GM12878 (cell line): ENCODE results near the gene CSRNP2. TPM values are rescaled to one million over a fixed set of nuclear protein-coding genes. Genes with fewer than 3 reads are reported as not detected.

Source experiments
- ATAC-seq: fragments of 200-7000 bp; cut with Tn5 transposase; 3 replicates; pipeline ENCODE4 v1.9.1; 2020; ENCODE audit warnings: mild to moderate bottlenecking, moderate library complexity
- BruUV-seq: library from RNA; stranded (reverse); fragments of 400-500 nt; replicated peaks from 2 replicates; lab custom pipeline; 2021; lab: Mats Ljungman, UMichigan
- CTCF ChIA-PET: fragments of 300-600 bp; sonication (Branson Sonifier 250); formaldehyde crosslinking; extraction: SDS; loops from one replicate; lab custom pipeline; 2021; ENCODE audit warnings: inconsistent platforms; lab: Yijun Ruan, JAX
- POLR2A ChIA-PET: fragments of 350-600 bp; formaldehyde crosslinking; extraction: SDS; loops from one replicate; lab custom pipeline; 2021; ENCODE audit warnings: inconsistent platforms; lab: Charles Lee
- RAD21 ChIA-PET: fragments of 300-600 bp; sonication (Branson Sonifier 250); formaldehyde crosslinking; loops from one replicate; lab custom pipeline; 2023; ENCODE audit warnings: antibody characterized with exemption; ENCODE audit not compliant: unreplicated experiment; lab: Charles Lee
- SMC1A ChIA-PET: fragments of 300-600 bp; sonication (Branson Sonifier 250); formaldehyde crosslinking; loops from one replicate; lab custom pipeline; 2023; ENCODE audit not compliant: unreplicated experiment, uncharacterized antibody; lab: Charles Lee
- DNase-seq: peaks from one replicate; pipeline ENCODE4 v3.0.0-alpha.2; 2011; ENCODE audit warnings: low read depth, low spot score
- FAIRE-seq: peaks from 3 replicates; lab custom pipeline; 2011; peaks lifted over from hg19 to GRCh38; lab: Jason Lieb, UNC
- H2AFZ ChIP-seq: 2 replicates; pipeline ENCODE4 v1.6.0; 2011; ENCODE audit warnings: low read depth, low read length, control low read depth; ENCODE audit not compliant: control insufficient read depth
- H3K27ac ChIP-seq: 2 replicates; pipeline ENCODE4 v1.5.1; 2011; ENCODE audit warnings: control low read depth; ENCODE audit not compliant: control insufficient read depth, insufficient read depth
- H3K27me3 ChIP-seq, 2 experiments: replicated peaks in 1 of 2; 2 replicates each; pipeline versions ENCODE4 v1.6.0 to v1.6.1; 2011; ENCODE audit warnings: low read length in 1 of 2; ENCODE audit not compliant: control insufficient read depth in 2 of 2, insufficient read depth in 2 of 2
- H3K36me3 ChIP-seq, 2 experiments: 2 replicates each; pipeline ENCODE4 v1.5.1; 2011; ENCODE audit warnings: low read length in 1 of 2; ENCODE audit not compliant: control insufficient read depth in 2 of 2, insufficient read depth in 2 of 2
- H3K4me1 ChIP-seq: 2 replicates; pipeline ENCODE4 v1.6.1; 2011; ENCODE audit warnings: mild to moderate bottlenecking, low read length, moderate library complexity, mixed read lengths; ENCODE audit not compliant: control insufficient read depth, insufficient read depth
- H3K4me2 ChIP-seq: 2 replicates; pipeline ENCODE4 v1.6.0; 2011; ENCODE audit warnings: control low read depth; ENCODE audit not compliant: control insufficient read depth, insufficient read depth
- H3K4me3 ChIP-seq: fragments of 200-600 bp; sonication (generic); 2 replicates; pipeline ENCODE4 v1.5.1; 2016
- H3K79me2 ChIP-seq: 2 replicates; pipeline ENCODE4 v1.6.0; 2011; ENCODE audit warnings: low read length; ENCODE audit not compliant: control insufficient read depth, insufficient read depth
- H3K9ac ChIP-seq: 2 replicates; pipeline ENCODE4 v1.8.0; 2011; ENCODE audit warnings: low read length, control low read depth, mixed read lengths; ENCODE audit not compliant: control insufficient read depth, insufficient read depth
- H3K9me3 ChIP-seq: replicated peaks from 3 replicates; pipeline ENCODE4 v1.5.1; 2011; ENCODE audit warnings: mild to moderate bottlenecking, low read length; ENCODE audit not compliant: control insufficient read depth, insufficient read depth
- H4K20me1 ChIP-seq: 2 replicates; pipeline ENCODE4 v1.6.0; 2011; ENCODE audit not compliant: control insufficient read depth, insufficient read depth
- CHD1 ChIP-seq: IDR thresholded peaks from 2 replicates; pipeline ENCODE4 v1.6.1; 2012; ENCODE audit warnings: low read depth, low read length, improper control_type of control experiment
- IKZF1 ChIP-seq: fragments of 450-650 bp; conservative IDR thresholded peaks from 2 replicates; pipeline ENCODE4 v1.6.1; 2017; ENCODE audit warnings: antibody characterized with exemption, mild to moderate bottlenecking
- NFIC ChIP-seq: IDR thresholded peaks from 2 replicates; pipeline ENCODE4 v1.6.1; 2012; ENCODE audit warnings: low read depth, mild to moderate bottlenecking, inconsistent platforms, low read length, moderate library complexity
- NR2C2 ChIP-seq: IDR thresholded peaks from 2 replicates; pipeline ENCODE4 v1.6.1; 2011; ENCODE audit warnings: borderline replicate concordance, low read depth; ENCODE audit not compliant: control insufficient read depth, insufficient read length
- NRF1 ChIP-seq: conservative IDR thresholded peaks from 2 replicates; pipeline ENCODE4 v1.6.1; 2011; ENCODE audit warnings: mild to moderate bottlenecking, low read depth, low read length, improper control_type of control experiment
- SIN3A ChIP-seq: IDR thresholded peaks from 2 replicates; pipeline ENCODE4 v1.6.1; 2012; ENCODE audit warnings: low read depth, low read length, improper control_type of control experiment
- ZNF207 ChIP-seq: fragments of 450-650 bp; IDR thresholded peaks from 2 replicates; pipeline ENCODE4 v1.6.1; 2014; ENCODE audit warnings: antibody characterized with exemption, mild to moderate bottlenecking, borderline replicate concordance
- ZZZ3 ChIP-seq: IDR thresholded peaks from 2 replicates; pipeline ENCODE4 v1.6.1; 2011; ENCODE audit warnings: low read depth; ENCODE audit not compliant: control insufficient read depth, insufficient read length
- WGBS: methylation state at CpG from one replicate; pipeline ENCODE4 v1.1.6; 2016; ENCODE audit warnings: low lambda C conversion rate; ENCODE audit not compliant: insufficient replicate concordance, insufficient coverage; ENCODE audit errors: missing lambda C conversion rate; 5-methylcytosine and 5-hydroxymethylcytosine counted together
- in situ Hi-C: fragments of 300-500 bp; cut with MboI; formaldehyde crosslinking; loops from 9 replicates; pipeline ENCODE4 v1.14.3; 2018; ENCODE audit warnings: mixed read lengths
- intact Hi-C: fragments of 100-400 bp; cut with micrococcal nuclease; formaldehyde crosslinking; loops from one replicate; pipeline ENCODE4 v1.14.2; 2022; ENCODE audit not compliant: unreplicated experiment
- polyA plus RNA-seq, 11 experiments: library from polyadenylated mRNA; depleted of rRNA in 4 of 11; unstranded in 6 of 11; stranded (reverse) in 5 of 11; fragments of >200 nt; fragmentation: Nextera tagmentation in 4 of 11; fragmentation: Illumina TruSeq in 1 of 11; extraction: Ambion mirVana in 4 of 11; extraction: Trizol in 1 of 11; gene quantifications; 1 replicate in 1 of 11; 2 replicates in 10 of 11; pipeline versions ENCODE4 v1.2.1 to v1.2.3, GENCODE V29; 2011 to 2016; ENCODE audit warnings: inconsistent platforms in 2 of 11, missing spikeins in 2 of 11, low read depth in 1 of 11
- total RNA-seq, 4 experiments: library from RNA; depleted of rRNA in 3 of 4; stranded (reverse); fragments of >200 nt in 3 of 4; fragmentation: Illumina TruSeq in 1 of 4; extraction: Trizol in 1 of 4; gene quantifications; 2 replicates each; pipeline versions ENCODE4 v1.2.1 to v1.2.3, GENCODE V29; 2013 to 2021
- TF ChIP-seq, protein P1 (sequence below): fragments of 450-650 bp; IDR thresholded peaks from 2 replicates; pipeline ENCODE4 v1.6.1; 2017; ENCODE audit warnings: antibody characterized with exemption, mild to moderate bottlenecking, moderate library complexity
- TF ChIP-seq, protein P2 (sequence below): IDR thresholded peaks from 2 replicates; pipeline ENCODE4 v1.6.1; 2011; ENCODE audit warnings: low read depth, mild to moderate bottlenecking, low read length, moderate library complexity, borderline replicate concordance; ENCODE audit errors: extremely low read depth
- TF ChIP-seq, protein P3 (sequence below), 3 experiments: IDR thresholded peaks in 2 of 3; conservative IDR thresholded peaks in 1 of 3; 2 replicates each; pipeline ENCODE4 v1.5.1; 2011; ENCODE audit warnings: low read depth in 3 of 3, low read length in 3 of 3, mild to moderate bottlenecking in 3 of 3, control low read depth in 2 of 3, moderate library complexity in 2 of 3, inconsistent platforms in 1 of 3, mixed read lengths in 1 of 3; ENCODE audit not compliant: control insufficient read depth in 2 of 3, insufficient read depth in 1 of 3; ENCODE audit errors: extremely low read depth in 1 of 3
- TF ChIP-seq, protein P4 (sequence below): fragments of 450-650 bp; IDR thresholded peaks from 2 replicates; pipeline ENCODE4 v1.6.1; 2017; ENCODE audit warnings: borderline replicate concordance

Gene CSRNP2
- total and polyA plus RNA-seq, 10 of the 15 experiments (the other 5 are each of a cell fraction or from before 2014, with no cell fraction given) = 1.2 to 12.1 (median 6.3) TPM

DNA sequence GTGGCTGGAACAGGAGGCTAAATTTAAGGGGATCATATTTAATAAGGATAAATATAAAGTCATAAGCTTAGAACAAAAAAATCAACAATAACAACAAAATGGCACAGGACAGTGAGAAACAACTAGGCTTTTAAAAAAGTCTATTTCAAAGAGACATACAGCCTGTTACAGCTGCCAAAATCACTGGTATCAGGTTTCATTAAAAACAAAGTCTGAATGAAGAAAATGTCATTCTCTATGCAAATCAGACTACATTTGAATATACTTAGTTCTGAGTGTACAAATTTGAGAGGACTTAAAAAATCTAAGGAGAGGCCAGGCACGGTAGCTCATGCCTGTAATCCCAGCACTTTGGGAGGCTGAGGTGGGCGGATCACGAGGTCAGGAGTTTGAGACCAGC is 45.5 kb upstream of the CSRNP2 start (continued):
- TF ChIP-seq, protein P1, sequence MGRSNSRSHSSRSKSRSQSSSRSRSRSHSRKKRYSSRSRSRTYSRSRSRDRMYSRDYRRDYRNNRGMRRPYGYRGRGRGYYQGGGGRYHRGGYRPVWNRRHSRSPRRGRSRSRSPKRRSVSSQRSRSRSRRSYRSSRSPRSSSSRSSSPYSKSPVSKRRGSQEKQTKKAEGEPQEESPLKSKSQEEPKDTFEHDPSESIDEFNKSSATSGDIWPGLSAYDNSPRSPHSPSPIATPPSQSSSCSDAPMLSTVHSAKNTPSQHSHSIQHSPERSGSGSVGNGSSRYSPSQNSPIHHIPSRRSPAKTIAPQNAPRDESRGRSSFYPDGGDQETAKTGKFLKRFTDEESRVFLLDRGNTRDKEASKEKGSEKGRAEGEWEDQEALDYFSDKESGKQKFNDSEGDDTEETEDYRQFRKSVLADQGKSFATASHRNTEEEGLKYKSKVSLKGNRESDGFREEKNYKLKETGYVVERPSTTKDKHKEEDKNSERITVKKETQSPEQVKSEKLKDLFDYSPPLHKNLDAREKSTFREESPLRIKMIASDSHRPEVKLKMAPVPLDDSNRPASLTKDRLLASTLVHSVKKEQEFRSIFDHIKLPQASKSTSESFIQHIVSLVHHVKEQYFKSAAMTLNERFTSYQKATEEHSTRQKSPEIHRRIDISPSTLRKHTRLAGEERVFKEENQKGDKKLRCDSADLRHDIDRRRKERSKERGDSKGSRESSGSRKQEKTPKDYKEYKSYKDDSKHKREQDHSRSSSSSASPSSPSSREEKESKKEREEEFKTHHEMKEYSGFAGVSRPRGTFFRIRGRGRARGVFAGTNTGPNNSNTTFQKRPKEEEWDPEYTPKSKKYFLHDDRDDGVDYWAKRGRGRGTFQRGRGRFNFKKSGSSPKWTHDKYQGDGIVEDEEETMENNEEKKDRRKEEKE = no peak
- no peak for TF ChIP-seq SIN3A
- no peak for TF ChIP-seq NFIC
- TF ChIP-seq CHD1 = no peak
- TF ChIP-seq, protein P2, sequence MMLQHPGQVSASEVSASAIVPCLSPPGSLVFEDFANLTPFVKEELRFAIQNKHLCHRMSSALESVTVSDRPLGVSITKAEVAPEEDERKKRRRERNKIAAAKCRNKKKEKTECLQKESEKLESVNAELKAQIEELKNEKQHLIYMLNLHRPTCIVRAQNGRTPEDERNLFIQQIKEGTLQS = no peak
- TF ChIP-seq, all 136 proteins: peak for 0

DNA sequence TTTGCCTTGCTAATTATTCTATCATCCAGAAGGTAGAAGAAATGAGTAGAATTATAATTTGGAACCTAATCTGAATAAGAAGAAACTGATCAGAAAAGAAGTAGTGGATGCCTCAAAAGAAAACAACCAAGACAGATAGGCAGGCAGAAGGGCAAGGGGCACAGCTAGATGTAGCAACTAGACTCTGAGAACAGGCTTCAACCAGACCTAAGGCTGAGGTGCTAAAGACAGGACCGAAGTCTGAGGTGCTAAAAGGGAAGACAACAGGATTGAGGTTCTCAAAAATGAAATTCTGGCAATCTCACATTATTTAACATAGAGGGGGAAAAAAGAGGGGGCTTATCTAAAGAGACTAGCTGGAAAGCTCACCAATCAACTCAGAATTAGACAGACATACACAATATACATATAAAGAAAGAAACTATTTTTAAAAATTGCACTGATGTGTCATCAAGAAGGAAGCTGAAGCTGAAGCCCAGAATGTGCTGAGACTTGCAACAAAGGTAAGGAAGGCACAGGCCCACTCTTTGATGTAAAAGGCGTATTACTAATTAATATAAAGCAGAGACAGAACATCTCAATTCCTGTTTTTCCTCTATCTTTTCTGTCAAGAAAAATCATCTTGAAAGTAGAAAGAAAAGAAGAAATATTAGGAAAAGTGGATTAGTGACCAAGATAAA is 43.8 kb upstream of the CSRNP2 start:
- H3K4me3 ChIP-seq = no peak overlapping the region
- POLR2A ChIA-PET = interaction anchor here (0.6 kb wide), 1 partner anchor 81 kb away, joined by 7 read pairs; no protein-coding TSS in a partner anchor
- H4K20me1 ChIP-seq = no peaks in the 10 kb centered on the region
- H3K79me2 ChIP-seq = peaks cover 1% of the 10 kb centered on the region; the same call in 1 of the 2 replicates
- RAD21 ChIA-PET = no interaction called here
- no peaks in the 10 kb centered on the region for H3K27me3 ChIP-seq
- no peak for DNase-seq
- ATAC-seq = no peak
- intact Hi-C loops (no loop called here), in situ Hi-C loops (no loop called here)
- BruUV-seq = no TSS peak
- H3K9ac ChIP-seq = no peak overlapping the region
- no peaks in the 10 kb centered on the region for H3K9me3 ChIP-seq
- 0 out of 2 replicates have a peak, but pooled peaks cover 2% of the 10 kb centered on the region for H3K4me1 ChIP-seq
- 92% methylated on average over 2 of the region's 2 CpGs for WGBS
- CTCF ChIA-PET = interaction anchor here (1.3 kb wide), 1 partner anchor 14 kb away, joined by 3 read pairs; no protein-coding TSS in a partner anchor
- H3K27ac ChIP-seq = no peak overlapping the region
- no peak overlapping the region for H2AFZ ChIP-seq
- peak; percentile 35 for FAIRE-seq
- peaks cover 3 to 9% of the 10 kb centered on the region in 2 experiments; a peak in 3 of 4 replicates for H3K36me3 ChIP-seq
- no peak overlapping the region for H3K4me2 ChIP-seq
- SMC1A ChIA-PET = interaction anchor here (0.5 to 1.3 kb wide), 2 partner anchors 8 to 42 kb away, joined by 3 read pairs; no protein-coding TSS in a partner anchor
- TF ChIP-seq NRF1 (no peak), ZZZ3 (no peak), ZNF207 (no peak), IKZF1 (no peak), NR2C2 (no peak)
- TF ChIP-seq, protein P3, sequence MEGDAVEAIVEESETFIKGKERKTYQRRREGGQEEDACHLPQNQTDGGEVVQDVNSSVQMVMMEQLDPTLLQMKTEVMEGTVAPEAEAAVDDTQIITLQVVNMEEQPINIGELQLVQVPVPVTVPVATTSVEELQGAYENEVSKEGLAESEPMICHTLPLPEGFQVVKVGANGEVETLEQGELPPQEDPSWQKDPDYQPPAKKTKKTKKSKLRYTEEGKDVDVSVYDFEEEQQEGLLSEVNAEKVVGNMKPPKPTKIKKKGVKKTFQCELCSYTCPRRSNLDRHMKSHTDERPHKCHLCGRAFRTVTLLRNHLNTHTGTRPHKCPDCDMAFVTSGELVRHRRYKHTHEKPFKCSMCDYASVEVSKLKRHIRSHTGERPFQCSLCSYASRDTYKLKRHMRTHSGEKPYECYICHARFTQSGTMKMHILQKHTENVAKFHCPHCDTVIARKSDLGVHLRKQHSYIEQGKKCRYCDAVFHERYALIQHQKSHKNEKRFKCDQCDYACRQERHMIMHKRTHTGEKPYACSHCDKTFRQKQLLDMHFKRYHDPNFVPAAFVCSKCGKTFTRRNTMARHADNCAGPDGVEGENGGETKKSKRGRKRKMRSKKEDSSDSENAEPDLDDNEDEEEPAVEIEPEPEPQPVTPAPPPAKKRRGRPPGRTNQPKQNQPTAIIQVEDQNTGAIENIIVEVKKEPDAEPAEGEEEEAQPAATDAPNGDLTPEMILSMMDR (IDR thresholded peaks at IDR 0.05 in 2 of 3, conservative IDR thresholded peaks at IDR 0.05 in 1 of 3; ENCODE audit: control insufficient read depth in 2 of 3, extremely low read depth in 1 of 3, insufficient read depth in 1 of 3, low read depth in 3 of 3, low read length in 3 of 3) = no peak
- TF ChIP-seq, protein P4, sequence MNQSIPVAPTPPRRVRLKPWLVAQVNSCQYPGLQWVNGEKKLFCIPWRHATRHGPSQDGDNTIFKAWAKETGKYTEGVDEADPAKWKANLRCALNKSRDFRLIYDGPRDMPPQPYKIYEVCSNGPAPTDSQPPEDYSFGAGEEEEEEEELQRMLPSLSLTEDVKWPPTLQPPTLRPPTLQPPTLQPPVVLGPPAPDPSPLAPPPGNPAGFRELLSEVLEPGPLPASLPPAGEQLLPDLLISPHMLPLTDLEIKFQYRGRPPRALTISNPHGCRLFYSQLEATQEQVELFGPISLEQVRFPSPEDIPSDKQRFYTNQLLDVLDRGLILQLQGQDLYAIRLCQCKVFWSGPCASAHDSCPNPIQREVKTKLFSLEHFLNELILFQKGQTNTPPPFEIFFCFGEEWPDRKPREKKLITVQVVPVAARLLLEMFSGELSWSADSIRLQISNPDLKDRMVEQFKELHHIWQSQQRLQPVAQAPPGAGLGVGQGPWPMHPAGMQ = no peak
